Measurements from ENCODE around the gene ADGRG1. TPM values are rescaled to one million over a fixed set of nuclear protein-coding genes. Genes with fewer than 3 reads are reported as not detected.

Gene ADGRG1
- total RNA-seq, 1 donor from 2014 or later: 67.1 TPM

DNA sequence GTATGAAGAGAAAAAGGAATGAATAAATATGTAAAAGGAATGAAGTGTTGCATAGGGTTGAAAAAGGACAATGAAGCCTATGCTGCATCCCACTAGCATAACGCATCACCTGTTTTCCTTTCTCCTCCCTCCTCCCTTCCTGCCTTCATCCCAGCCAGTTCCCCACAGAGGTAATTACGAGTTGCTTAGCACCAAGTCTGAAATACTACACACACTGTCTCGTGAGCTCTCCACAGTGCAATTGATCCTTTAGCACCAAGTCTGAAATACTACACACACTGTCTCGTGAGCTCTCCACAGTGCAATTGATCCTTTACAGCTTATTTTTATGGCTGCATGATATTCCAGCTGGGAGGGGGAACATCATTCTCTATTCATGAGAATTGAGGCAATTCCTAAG lies 65.1 kb downstream of the ADGRG1 start:
- Mint-ChIP-seq H3K27ac (no peak overlapping the region), H3K4me1 (peaks cover 14% of the 10 kb centered on the region), H3K27me3 (ENCODE audit: low read depth) (no peaks in the 10 kb centered on the region), H3K4me3 (no peak overlapping the region), H3K9me3 (no peaks in the 10 kb centered on the region), H3K36me3 (no peaks in the 10 kb centered on the region)
- TF ChIP-seq, protein P1, sequence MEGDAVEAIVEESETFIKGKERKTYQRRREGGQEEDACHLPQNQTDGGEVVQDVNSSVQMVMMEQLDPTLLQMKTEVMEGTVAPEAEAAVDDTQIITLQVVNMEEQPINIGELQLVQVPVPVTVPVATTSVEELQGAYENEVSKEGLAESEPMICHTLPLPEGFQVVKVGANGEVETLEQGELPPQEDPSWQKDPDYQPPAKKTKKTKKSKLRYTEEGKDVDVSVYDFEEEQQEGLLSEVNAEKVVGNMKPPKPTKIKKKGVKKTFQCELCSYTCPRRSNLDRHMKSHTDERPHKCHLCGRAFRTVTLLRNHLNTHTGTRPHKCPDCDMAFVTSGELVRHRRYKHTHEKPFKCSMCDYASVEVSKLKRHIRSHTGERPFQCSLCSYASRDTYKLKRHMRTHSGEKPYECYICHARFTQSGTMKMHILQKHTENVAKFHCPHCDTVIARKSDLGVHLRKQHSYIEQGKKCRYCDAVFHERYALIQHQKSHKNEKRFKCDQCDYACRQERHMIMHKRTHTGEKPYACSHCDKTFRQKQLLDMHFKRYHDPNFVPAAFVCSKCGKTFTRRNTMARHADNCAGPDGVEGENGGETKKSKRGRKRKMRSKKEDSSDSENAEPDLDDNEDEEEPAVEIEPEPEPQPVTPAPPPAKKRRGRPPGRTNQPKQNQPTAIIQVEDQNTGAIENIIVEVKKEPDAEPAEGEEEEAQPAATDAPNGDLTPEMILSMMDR (IDR thresholded peaks at IDR 0.05; ENCODE audit: unreplicated experiment): no peak
- no peak for DNase-seq (ENCODE audit: low spot score in 2 of 2, unreplicated experiment in 2 of 2)

DNA sequence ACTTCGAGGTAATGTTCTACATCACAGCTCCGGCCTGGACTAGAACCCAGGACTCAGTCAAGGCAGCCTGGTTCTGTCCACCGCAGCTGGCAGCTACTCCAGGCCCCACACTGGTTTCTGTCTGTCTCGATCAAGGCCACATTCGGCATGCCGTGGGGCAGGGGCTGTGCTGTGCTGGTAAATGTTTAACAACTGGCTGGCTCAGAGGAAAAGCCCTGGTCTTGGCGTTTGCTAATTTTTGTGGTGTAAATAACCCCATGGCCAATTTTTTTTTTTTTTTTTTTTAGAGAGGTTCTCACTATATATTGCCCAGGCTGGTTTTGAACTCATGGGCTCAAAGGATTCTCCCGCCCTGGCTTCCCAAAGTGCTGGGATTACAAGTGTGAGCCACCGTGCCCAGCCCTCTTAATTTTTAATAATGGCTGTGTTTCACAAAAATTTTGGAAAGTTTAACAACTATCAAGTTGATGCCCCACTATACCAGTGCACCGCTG lies 65.8 kb downstream of the ADGRG1 start:
- no peak overlapping the region for H3K27ac Mint-ChIP-seq
- H3K9me3 Mint-ChIP-seq: no peaks in the 10 kb centered on the region
- DNase-seq (ENCODE audit: low spot score in 2 of 2, unreplicated experiment in 2 of 2): no peak
- TF ChIP-seq, protein P1 (IDR thresholded peaks at IDR 0.05; ENCODE audit: unreplicated experiment): no peak
- H3K4me1 Mint-ChIP-seq: peaks cover 11% of the 10 kb centered on the region
- H3K27me3 Mint-ChIP-seq (ENCODE audit: low read depth): no peaks in the 10 kb centered on the region
- H3K36me3 Mint-ChIP-seq: no peaks in the 10 kb centered on the region
- no peak overlapping the region for H3K4me3 Mint-ChIP-seq

DNA sequence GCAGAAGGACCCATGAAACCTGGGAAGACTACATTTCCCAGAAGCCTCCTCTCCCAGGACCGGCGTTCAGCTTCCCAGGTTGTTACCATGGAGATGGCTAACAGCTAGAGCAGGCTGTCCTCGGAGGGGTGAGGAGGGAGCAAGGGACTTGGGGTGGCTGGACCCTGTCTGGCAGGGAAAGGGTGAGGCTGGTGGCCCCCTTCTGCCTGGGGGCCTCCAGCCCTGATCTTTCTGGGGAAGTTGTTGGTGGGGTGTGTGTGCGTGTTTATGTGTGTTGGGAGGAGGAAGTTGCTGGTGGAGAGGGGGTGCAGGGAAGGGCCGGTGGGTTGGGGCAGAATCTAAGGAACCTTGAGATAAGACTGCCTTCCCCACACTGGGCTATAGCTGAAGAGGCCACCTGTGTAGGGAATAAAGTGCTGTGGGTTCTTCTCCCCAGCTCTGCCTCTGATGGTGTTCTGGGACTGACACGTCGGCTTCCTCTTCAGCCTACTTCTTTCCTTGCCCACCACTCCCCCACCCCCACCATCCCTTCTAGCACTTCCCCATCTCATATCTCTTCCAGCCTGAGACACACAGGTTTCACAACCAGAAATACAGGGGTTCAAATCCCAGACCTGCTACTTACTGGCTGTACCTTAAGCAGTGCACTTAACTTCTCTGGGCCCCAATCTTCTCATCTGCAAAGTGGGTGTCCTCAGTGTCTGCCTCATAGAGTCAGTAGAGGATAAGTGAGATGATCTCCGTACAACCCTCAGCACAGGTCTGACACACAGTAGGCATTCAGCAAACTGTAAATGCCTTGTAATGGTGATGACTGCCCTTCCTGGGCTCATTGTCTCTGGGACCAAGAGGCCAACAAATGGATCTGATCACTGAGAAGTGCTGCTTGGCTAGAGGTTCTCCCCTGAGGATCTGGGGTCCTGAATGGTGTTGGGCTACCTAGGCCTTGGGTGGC lies 66.6 kb downstream of the ADGRG1 start, which contains the start of gene DRC7:
Gene DRC7, plus strand, starts transcription at position 82 of the 955 bp plus-strand sequence. CDS start 3,144 bp downstream, outside the sequence.
- Mint-ChIP-seq H3K36me3 (no peaks in the 10 kb centered on the region), H3K4me1 (peaks cover 4% of the 10 kb centered on the region), H3K9me3 (no peaks in the 10 kb centered on the region), H3K27me3 (ENCODE audit: low read depth) (no peaks in the 10 kb centered on the region), H3K27ac (peak within 1 kb of the TSS; percentile 89), H3K4me3 (peak within 1 kb of the TSS; percentile 70)
- TF ChIP-seq, protein P1 (IDR thresholded peaks at IDR 0.05; ENCODE audit: unreplicated experiment): no peak
- DNase-seq (ENCODE audit: low spot score in 2 of 2, unreplicated experiment in 2 of 2): no peak

DNA sequence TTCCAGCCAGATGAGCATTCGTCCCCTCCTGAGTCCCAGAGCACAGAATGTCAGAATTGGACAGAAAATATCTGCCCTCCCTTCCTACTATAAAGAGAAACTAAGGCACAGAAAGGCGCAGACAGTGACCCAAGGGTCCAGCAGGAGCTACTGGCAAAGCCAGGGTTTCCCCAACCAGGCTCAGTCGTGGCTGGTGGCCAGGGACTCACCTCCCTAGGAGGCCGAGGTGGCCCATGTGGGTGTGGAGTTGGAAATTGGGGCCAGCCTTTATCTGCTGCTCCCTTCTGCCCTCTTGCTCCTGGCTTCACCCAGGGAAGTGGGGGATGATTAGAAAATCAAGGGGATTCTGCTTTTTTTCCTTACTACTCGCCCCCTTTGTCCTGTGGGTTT lies 67.2 kb downstream of the ADGRG1 start:
- TF ChIP-seq, protein P1 (IDR thresholded peaks at IDR 0.05; ENCODE audit: unreplicated experiment): no peak
- H3K4me3 Mint-ChIP-seq: no peak overlapping the region

DNA sequence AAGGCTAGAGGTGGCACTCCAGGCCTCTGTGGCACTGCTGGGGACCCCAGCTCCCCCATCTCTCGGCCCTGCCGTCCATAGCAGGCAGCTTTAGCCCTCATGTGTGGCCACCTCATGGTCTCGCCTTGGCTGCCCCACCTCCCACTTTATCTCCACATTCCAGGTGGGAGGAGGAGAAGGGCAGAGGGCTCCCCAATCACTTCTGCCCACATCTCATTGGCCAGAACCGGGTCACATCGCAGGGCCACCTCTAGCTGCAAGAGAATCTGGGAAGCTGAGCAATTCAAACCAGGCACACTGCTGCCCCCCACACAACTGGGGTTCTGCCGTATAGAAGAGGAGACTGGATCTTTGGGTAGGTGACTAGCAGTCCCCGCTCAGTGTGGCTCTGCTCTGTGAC lies 67.8 kb downstream of the ADGRG1 start:
- Mint-ChIP-seq H3K36me3 (no peaks in the 10 kb centered on the region), H3K4me3 (no peak overlapping the region), H3K4me1 (peaks cover 13% of the 10 kb centered on the region), H3K27ac (no peak overlapping the region), H3K27me3 (ENCODE audit: low read depth) (no peaks in the 10 kb centered on the region), H3K9me3 (no peaks in the 10 kb centered on the region)
- no peak for DNase-seq (ENCODE audit: low spot score in 2 of 2, unreplicated experiment in 2 of 2)
- TF ChIP-seq, protein P1 (IDR thresholded peaks at IDR 0.05; ENCODE audit: unreplicated experiment): no peak

More for the DNA sequence above, 67.2 kb downstream of the ADGRG1 start:
- Mint-ChIP-seq H3K27me3 (ENCODE audit: low read depth) (no peaks in the 10 kb centered on the region), H3K27ac (no peak overlapping the region), H3K9me3 (no peaks in the 10 kb centered on the region), H3K4me1 (peaks cover 8% of the 10 kb centered on the region), H3K36me3 (no peaks in the 10 kb centered on the region)
- DNase-seq (ENCODE audit: low spot score in 2 of 2, unreplicated experiment in 2 of 2): no peak
